ENCODE measurements around the gene ANKS1A.

Gene ANKS1A

DNA sequence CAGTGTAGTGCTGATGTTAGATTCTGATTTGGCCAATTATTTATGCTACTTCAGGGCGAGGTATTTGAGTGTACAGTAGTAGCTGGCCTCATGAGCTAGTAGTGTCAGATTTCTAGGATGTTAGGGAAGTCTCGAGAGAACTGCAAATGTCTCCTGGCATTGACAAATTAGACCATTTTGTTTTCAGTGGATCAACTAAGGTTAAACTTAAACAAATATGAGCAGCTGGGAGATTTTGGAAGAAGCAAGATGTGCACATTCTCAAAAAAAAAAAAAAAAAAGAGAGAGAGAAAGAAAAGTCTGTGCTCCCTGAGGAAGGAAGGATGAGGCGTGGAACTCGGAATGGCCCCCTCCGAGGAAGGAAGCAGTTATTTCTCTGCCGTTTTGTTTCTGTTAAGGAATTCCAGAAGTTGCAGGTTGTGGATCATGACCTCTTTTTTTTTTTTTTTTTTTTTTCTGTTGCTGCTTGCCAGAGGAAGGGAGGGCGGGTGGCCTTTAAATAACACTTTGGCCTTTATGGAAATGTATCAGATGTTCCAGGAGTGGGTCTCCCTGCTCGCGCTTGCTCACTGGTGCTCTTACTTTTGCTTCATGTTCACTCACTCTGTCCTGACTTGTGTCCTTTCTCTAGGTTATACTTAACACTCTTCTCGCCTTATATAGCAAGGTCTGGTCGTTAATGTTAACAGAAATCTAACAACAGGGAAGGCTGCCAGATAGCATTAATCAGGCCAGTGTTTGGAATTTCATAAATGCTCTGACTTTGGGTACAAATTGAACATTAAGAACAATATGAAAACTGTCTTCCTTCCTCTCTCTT, 127.7 kb downstream of the ANKS1A start:
- in situ Hi-C loops (cut with MboI; ENCODE audit: low sequenced_read_pairs), result no loop called here

DNA sequence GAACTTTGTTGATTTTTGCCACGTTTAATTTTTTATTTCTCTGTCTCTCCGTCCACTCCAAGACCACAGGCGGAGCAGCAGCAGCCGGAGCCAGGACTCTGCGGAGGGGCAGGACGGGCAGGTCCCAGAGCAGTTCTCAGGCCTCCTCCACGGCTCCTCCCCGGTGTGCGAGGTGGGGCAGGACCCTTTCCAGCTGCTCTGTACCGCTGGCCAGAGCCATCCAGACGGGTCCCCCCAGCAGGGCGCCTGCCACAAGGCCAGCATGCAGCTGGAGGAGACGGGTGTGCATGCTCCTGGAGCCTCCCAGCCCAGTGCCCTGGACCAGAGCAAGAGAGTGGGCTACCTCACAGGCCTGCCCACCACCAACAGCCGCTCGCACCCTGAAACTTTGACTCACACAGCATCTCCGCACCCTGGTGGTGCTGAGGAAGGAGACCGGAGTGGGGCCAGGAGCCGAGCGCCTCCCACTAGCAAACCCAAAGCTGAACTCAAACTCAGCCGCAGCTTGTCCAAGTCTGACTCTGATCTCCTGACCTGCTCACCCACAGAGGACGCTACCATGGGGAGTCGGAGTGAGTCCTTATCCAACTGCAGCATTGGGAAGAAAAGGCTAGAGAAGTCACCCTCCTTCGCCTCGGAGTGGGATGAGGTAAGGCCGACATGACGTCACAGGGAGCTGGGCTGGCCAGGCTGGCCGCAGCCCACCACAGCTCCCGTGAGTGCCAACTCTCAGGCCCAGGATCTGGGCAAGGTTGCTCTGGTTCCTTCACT, 128.5 kb downstream of the ANKS1A start:
- in situ Hi-C loops (cut with MboI; ENCODE audit: low sequenced_read_pairs), result no loop called here

DNA sequence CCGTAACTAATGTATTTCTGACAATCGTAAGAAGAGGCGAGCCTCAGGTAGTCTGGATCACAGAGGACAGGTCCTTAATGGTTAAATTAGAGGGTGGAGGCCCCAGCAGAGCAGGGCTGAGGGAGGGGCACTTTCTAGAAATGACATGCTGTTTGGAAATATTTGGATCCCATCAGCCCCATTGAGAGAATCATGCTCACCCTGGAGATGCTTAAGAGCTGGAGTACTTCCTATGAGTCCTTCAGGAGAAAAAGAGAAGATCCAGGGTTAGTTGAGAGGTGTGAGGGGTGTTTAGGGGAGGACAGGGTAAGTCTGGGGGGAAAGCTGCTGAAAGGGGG, 129.1 kb downstream of the ANKS1A start:
- in situ Hi-C loops (cut with MboI; ENCODE audit: low sequenced_read_pairs), result no loop called here

DNA sequence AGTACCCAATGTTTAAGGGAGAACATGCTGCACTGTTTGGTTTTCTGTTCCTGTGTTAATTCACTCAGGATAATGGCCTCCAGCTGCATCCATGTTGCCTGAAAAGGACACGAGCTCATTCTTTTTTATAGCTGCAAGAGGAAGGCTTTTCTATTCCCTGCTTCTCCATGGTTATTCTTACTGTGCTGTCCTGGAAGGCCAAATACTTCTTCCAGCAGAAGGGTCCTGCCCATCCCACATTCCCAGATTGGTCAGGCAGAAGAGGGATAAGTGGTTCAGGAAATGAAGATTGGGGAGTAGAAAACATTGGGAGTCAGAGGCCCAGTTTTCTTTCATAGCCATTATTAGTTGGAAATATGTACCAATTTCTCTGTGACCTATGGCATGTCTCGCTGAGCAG, 129.7 kb downstream of the ANKS1A start:
- in situ Hi-C loops (cut with MboI; ENCODE audit: low sequenced_read_pairs), result no loop called here

DNA sequence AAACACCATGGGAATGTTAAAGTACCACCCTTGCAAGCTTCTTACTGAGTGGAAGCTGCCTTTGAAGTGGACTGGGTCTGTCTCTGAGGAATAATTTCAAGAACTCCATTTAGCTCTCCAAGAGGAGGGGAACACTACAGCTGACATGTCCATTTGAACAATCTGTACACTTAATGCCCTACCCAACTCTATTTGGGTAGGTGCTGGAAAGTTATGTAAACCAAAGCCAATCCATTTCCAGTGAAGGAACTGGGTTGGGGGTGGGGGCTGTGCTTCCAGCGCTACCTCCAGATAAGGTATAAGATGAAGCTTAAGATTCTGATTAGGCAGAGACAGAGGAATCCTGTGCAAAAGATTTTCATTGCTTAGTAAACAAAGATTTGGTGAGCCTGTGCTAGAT, 130.1 kb downstream of the ANKS1A start:
- in situ Hi-C loops (cut with MboI; ENCODE audit: low sequenced_read_pairs), result no loop called here

DNA sequence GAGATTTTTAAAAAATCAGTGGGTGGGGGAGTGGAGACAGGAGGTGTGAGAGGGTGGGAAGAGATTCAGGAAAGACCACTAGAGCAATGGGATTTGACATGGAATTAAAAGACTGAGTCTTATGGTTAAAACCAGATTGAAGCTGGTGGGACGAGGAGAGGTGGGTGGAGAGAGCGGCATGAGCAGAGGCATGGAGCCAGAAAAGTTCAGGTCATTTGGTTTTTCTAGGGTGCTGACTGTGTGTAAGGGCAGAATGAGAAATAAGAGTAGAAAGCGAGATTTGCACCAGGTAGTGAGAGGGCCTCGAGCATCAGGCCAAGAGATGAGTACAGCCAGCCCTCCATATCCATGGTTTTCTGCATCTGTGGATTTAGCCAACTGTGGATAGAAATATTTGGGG, 130.8 kb downstream of the ANKS1A start:
- in situ Hi-C loops (cut with MboI; ENCODE audit: low sequenced_read_pairs), result no loop called here

DNA sequence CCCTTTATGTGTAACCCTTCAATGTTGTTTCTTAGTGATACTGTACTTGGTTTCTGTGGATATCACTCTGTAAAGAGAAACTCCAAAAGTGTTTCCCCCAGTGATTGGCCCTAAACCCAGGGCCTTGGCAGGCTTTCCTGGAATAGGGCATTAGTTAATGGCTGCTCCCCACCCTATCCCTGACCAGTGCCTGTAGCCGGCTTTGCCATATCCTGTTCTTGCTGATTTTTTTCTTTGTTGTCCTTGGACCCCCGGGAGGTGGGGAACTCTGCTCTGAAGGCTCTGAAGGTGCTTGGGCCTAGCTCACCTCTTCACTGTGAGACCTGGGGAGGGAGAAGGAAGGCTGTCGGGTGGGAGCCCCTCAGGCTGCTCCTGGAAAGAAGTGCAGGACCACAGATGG, 131.9 kb downstream of the ANKS1A start:
- in situ Hi-C loops (cut with MboI; ENCODE audit: low sequenced_read_pairs), result no loop called here

DNA sequence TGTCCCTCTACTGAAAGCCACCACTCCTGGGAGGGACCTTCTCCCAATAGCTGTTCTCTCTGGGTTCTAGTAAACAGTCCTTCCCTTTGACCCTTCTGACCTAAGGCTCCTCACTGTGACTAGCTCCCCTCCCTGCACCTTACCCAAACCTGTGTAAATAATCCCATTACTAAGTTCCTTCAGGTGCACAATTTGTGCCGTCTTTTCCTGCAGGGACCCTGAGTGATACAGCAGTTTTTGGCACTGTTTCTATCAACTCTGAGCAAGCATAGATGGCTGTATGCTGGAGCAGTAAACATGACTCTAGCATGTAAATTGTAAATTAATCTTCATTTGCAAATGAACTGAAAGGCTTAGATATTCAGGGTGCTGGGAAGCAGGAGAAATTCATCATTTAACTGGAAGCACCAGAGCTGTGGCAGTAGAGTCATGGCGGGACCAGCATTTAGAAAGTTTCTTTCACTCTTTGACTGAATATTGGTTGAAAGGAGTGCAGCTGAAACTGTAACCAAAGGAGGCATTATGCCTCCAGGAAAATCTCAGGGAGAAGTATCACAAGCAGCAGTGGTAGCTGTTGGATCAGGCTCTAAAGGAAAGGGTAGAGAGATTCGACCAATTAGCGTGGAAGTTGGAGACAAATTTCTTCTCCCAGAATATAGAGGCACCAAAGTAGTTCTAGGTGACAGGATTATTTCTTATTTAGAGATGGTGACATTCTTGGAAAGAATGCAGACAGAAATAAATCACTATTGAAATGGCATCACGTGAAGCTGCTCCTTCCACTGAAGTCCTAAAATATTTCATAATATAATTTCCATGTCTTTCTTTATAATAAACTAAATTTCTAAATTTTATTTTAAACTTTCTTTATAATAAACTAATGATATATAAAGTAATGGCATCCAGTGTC, 134.3 kb downstream of the ANKS1A start:
- in situ Hi-C loops (cut with MboI; ENCODE audit: low sequenced_read_pairs), result no loop called here

DNA sequence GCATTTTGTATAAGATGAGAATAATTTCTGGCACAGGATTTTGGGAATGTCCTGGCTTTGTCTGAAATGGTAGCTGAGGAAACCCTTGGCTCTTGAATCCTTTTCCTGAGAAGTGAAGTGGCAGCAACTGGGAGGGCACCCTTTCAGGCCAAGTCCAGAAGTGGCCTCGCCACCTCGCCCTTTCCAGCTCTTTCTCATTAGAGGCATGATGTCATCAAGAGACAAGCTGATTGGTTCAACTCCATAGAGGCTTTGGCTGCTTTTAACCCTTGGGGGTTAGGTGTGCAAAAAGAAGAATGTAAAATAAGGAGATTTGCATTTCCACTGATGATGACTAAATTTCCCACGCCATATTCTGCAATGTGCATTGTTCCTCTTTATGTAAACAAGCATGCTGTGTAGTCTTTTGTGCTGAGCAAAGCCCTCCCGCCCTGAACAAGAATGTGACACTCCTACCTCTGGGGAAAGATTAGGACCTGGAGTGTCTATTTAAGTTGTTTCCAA, 135.5 kb downstream of the ANKS1A start:
- in situ Hi-C loops (cut with MboI; ENCODE audit: low sequenced_read_pairs), result no loop called here

DNA sequence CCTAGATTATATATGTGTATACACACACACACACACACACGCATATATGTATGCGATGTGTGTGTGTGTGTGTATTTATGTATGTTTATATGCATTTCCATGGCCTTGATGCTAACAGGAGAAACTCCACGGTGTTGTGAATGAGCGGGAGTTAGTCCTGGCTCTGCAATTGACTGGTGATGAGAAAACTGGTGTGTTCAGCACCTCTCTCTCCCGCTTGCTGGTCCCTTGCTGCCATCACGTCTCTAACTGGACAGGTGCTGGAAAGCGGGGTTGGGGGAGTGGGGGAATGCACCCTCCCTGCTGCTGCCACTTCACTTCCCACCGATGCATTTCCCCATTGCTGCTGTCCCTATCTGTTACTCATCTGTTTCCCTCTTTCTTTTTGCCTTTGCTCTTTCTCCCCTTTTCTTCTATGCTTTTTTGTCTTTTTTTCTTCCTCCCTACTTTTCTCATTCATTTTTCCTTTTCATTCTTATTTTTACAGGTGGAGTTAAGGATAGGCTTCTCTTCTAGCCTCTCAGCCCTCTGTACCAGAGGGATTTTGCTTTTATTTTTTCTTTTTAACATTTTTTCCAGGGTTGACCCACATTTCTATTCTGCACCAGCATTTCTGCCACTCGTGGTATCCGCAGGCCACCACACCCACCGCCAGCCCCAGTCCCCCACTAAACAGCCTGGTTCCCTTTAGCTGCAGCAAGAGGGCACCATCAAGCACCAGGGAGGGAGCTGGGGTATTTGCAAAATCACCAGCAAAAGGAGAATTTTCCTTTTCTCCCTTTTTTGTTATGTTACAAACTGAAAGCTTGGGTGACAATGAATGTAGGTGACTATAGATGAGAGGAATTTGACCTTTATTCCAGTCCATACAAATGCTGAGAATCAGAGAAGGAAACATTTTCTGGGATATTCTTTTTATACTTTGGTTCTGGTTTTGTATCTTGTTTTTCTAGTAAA, 136.5 kb downstream of the ANKS1A start:
- in situ Hi-C loops (cut with MboI; ENCODE audit: low sequenced_read_pairs), result no loop called here

DNA sequence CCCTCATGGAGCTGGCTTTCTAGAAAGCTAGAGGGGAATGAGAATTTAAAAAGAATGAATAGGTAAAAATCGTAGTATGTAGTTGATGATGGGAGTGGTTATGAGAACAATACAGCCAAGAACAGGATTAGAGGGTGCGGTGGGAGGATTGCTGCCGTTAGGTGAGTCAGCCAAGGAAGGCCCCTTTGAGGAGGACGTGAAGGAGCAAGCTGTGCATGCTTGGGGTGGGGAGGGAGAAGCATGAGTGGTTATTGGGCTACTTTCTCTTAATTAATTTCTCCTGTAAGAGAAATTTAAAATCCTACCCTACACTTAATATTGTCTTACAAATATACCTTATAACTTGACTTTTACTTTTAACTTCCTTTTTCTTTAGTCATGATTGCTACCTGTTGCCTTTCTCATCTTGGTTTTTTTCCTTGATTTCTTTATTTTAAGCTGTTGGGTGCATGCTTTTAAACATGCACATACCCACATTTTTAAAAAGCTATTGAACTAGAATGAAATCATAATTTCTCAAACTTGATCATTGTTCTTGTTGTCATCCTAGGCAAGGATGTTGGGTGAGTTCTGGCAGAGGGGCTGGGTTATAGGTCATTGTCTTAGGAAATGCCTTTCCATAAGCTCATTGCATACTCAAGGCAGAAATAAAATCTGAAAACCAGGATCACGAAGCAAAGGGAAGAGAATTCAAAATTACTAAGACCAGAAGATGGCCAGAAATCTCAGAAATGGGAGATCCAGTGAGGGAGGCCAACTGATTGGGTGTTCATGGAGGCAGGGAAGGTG, 137.6 kb downstream of the ANKS1A start:
- in situ Hi-C loops (cut with MboI; ENCODE audit: low sequenced_read_pairs), result no loop called here

DNA sequence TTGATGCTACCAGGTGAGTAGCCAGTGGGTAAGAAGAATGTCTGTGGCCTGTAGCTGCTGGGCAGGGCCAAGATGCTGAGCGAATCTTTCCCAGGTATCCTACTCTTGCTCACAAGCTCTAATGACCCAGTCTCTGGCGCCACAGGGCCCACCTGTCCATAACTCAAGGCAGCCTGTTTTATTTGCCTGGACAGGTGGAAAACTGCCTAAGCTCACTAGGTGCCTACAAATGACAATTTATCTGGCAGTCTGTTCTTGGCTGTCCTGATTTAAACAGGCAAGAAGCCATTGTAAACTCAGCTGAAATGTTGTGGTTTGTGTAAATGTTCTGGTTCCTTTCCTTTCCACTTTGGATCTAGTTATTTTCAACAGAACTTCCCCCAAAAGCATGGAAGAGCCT, 138.8 kb downstream of the ANKS1A start:
- in situ Hi-C loops (cut with MboI; ENCODE audit: low sequenced_read_pairs), result no loop called here

DNA sequence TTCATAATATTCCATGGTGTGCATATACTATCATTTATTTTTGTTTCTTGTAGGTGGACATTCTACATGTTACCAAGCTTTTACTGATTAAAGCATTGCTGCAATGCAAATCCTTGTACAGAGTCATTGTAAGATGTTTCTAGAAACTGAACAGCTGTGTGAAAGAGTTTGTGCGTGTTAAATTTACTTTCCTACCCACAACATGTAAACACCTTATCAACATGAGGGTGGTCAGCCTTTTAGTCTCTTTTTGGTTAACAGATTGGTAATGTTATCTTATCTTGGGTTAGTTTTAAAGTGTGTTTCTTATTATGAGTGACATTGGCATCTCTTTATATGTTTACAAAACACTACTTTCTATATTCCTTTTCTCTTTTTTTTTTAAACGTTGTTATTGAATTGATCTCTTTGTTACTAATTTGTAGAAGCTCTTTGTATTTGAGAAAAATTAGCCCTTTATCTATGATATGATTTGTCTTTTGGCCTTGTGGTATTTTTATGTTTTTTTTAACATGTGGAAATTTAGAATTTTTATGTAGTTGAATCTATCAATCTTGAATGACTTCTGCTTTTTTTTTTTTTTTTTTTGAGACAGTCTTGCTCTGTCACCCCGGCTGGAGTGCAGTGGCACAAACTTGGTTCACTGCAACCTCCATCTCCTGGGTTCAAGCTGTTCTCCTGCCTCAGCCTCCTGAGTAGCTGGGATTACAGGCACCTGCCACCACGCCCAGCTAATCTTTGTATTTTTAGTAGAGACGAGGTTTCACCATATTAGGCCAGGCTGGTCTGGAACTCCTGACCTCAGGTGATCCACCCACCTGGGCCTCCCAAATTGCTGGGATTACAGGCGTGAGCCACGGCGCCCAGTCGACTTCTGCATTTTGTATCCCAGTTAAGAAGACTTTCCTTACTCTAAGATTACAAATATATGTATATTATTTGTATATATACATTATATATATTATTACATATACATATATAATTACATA, 140.0 kb downstream of the ANKS1A start:
- in situ Hi-C loops (cut with MboI; ENCODE audit: low sequenced_read_pairs), result no loop called here

DNA sequence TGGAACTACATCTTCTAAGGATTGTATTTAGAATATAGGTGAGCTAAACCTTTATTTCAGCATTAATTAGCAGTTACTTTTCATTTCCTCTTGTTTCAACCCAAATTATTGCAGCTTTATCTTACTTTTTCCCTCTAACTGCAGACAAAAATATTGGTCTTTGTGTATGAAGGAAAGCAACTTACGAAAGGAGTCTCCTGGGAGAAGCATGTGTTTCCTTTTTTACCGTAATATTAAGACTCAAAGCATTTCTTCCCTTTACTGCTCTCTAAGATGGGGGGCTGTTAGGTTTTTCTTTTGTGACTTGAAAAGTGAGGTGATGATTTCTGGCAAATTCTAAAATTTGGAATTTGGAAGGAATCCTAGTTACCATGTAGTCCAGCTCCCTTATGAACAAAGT, 141.0 kb downstream of the ANKS1A start:
- in situ Hi-C loops (cut with MboI; ENCODE audit: low sequenced_read_pairs), result no loop called here

DNA sequence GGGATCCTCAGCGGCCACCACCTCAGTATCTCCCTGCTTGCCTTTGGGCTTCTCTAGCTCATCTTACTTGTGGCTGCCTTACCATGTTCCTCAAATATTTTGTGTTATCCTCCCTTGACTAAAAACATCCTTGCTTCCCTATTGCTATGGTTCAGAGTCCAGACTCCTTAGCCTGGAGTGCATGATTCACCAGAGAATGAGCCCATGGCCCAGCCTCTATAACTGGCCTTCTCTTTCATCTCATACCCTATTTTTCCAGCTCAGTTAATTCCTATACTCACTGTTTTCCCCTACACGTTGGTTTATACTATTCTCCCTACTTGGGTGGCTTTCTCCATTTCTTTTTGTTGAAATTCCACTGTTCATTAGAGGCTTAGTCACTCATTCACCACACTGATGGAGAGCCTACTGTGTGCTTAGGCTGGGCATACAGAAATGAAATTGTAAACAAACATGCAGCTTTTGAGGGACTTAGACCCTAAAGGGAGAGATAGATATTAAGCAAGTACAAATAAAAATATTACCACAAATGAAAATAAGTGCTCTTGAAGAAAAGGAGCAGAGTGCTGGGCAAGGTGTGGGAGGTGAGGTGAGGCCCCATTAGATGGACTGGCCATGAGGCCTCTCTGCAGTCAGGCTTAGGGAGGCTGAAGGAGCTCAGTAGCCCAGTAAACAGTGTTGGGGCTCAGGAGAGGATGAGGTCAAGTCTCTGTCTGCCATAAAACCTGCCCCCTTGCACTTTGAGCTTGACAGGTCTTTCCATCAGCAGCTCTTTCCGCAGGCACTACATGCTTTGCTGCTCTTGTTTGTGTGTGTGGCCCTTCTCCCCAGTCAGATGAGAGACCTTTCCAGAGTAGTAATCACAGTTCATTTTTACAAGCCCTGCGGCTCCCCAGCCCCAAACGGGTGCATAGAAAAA, 142.8 kb downstream of the ANKS1A start:
- in situ Hi-C loops (cut with MboI; ENCODE audit: low sequenced_read_pairs), result no loop called here

DNA sequence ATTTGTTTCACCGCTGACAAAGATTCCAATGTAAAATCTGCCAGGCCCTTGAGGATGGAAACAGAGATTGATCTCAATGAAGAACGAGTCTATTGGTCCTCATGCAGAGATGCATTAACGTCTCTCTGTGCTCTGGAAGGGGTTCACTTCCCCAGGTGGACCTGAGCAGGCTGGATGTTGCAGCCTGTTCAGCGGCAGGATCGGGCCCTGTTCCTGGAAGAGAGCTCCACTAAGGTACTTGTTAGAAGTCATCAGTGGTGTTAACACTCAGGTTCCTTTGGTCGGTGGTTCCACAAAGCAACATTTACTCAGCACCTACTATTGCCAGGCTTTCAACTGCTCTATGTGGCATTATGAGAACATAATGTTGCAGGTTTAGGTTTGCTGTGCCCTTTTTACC, 144.6 kb downstream of the ANKS1A start:
- in situ Hi-C loops (cut with MboI; ENCODE audit: low sequenced_read_pairs), result no loop called here
